NCI-H187 (cell line): ENCODE data around the gene HRH1.
"Not testable (repeated sequence)": the region's sequence is repeated elsewhere in the genome, so short reads cannot be mapped to it uniquely, and the experiment has no call there.

Experiments
- DNase-seq, 2 experiments: peaks; one replicate each; lab custom pipeline; 2025; lab: John Stamatoyannopoulos, UW

The HRH1 gene

DNA sequence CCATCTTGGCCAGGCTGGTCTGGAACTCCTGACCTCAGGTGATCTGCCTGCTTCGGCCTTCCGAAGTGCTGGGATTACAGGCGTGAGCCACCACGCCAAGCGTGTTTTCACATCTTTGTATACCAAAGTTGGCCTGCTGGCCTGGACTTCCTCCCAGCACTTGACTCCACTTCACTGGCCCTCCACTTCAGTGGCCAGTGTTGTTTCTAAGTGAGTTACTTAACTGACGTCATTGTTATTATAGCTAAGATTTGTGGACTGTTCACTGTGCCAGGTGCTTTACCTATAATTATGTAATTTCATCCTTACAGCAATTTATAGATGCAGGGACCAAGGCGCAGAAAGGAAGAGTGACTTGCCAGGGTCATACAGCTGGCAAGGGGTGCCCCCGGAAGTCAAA is 52.0 kb downstream of the HRH1 start:
- no peak for DNase-seq

DNA sequence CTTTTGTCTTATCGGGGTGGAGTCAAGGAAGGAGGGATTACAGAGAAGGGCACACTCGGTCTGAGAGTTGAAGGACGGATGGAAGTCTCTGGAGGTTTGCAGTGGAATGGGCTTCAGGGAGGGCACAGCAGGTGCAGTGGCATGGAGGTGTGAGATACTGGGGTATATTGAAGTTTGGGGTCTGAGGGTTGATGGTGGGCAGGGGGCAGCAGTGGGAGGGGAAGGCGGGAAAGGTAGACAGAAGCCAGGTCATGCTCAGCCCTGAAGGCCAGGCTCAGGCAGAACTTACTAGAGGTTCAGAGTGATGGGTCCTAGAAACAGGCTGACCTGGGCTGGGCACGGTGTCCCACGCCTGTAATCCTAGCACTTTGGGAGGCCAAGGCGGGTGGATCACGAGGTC is 52.7 kb downstream of the HRH1 start:
- no peak for DNase-seq

DNA sequence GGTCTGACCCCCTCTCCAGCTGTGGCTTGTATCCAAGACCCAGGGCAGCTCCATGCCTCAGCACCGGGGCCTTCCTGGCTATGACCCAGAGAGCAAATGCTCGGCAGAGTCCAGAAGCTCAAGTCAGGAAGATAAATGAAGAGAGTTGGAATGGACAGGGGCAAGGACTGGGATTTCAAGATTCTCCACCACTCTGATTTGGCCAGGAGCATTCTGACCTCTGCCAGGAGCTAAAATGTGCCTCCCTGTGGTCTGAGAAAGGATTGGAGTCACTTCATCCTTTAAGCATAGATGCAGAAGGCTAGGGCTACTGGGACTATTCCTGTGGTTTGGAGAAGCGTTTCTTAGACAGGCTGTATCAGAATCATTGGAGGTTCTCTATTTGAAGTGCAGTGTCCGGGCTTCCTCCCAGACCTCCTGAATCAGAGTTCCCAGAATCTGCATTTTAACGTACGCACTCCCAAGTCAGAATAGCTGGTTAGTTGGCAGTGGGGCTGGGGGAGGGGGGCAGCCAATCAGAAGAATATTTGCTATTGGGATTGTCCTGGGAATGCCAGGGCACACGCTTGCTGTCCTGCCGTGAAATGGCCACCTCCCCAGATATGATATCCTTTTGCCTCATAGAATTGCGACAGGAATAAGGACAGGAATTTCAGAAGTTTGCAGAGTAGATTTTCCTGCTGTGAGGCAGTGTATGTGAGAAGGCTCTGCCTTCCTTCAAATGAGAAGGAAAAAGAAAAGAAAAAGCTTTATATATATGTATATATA is 57.4 kb downstream of the HRH1 start:
- DNase-seq = no peak

DNA sequence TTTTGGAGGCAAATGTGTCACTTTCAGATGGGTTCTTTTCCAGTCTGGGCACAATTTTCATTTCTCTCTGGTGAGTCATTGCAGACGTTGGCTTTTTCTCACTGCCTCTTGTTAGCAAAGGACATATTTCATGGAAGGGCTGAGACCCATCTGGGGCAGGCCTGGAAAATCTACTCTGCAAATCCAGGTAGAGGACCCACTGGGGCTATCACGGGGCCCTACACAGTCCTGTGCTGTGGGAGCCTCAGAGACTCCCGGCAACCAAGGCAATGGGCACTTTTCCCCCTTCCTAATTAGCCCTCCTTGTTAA is 58.0 kb downstream of the HRH1 start:
- DNase-seq = no peak

DNA sequence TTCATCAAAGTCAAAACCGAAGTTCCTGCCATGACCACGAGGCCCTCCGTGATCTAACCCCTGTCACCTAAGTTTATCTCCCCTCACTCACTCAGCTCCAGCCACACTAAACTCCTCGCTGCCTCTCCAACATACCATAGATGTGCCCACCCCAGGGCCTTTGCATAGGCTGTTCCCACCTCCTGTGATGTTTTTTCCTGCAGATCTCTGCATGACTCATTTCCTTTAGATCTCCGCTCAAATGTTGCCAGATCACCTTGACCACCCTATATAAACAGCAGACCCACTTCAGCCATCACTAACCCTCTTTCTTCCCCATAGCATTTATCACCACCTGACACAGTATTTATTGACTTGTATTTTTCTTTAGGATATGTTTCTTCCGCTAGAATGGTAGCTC is 58.5 kb downstream of the HRH1 start:
- no peak for DNase-seq

DNA sequence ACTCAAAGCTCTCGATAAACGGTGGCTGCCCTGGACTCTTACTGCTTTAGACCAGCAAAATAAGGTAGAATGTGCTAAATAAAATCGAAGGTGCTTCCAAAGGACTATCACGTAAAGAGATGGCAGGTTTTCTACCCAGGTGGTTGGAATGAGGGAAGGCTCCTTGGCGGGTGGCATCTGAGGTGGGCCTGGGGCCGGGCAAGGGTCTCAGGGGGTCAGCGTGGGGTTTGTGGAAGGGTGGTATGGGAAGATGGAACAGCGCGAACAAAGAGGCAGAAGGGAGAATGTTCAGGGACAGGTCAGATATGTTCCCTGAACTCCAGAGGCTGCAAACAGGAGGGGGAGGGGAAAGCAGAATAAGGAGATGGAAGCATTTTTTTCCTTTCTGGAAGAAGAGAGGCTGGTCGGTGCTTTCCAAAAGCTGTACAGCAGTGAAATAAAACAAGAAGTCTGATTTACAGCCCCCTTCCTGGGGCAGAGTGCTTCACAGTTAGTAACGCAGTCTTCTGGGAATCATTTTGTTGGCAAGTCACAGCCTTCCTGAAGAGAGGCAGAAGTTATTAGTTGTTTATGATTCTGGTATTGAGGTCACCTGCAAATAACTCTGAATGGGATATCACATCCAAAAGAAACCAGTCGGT is 59.6 kb downstream of the HRH1 start:
- DNase-seq = no peak

DNA sequence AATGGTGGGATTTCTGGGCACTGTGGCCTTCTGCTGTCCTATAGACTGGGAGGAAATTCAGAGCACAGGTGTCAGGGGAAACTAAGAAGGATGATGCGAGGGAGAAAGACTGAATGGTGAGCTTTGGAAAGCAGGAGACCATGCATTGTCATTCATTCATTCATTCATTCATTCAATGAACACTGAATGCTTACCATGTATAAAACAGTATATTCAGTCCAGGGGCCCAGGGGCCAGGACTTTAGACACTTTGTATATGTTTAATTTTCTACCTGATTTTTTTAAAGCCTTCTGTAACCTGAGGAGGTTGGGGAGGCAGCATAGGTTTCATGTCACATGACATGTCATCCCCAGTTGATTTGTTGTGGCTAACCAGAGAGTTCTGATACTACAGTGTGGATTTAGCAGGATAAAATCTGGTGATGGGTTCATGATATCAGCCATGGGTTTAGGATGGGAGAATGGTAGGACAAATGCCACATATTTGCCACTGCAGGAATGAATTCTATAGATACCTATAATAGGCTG is 60.2 kb downstream of the HRH1 start:
- no peak for DNase-seq

DNA sequence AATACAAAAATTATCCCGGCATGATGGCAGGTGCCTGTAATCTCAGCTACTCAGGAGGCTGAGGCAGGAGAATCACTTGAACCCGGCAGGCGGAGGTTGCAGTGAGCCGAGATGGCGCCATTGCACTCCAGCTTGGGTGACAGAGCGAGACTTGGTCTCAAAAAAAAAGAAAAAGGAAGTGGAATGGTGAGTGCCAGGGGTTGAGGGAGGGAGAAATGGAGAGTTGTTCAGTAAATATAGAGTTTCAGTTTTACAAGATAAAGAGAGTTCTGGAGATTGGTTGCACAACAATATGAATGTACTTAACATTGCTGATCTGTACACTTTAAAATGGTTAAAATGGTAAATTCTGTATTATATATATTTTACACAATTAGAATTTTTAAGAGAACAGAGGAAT is 63.1 kb downstream of the HRH1 start:
- DNase-seq = not testable (repeated sequence)

DNA sequence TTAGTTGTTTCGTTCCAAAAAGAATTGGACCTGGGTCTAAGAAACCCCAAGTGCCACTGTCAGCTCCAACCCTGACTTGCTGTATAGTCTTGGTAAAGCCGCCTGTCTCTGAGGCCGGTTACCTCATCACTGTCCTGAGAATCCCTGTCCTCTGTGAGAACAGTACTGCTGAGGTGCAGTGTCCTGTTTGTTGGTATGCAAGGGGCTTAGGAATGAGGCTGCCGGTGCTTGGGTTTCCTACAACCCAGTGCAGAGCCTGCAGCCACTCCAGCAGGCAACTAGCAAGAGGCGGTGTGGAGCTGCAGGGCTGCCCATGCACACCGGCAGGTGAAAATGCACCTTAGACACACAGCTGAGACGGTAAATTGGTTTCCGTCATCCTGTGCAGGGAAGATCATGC is 65.9 kb downstream of the HRH1 start:
- DNase-seq = no peak

DNA sequence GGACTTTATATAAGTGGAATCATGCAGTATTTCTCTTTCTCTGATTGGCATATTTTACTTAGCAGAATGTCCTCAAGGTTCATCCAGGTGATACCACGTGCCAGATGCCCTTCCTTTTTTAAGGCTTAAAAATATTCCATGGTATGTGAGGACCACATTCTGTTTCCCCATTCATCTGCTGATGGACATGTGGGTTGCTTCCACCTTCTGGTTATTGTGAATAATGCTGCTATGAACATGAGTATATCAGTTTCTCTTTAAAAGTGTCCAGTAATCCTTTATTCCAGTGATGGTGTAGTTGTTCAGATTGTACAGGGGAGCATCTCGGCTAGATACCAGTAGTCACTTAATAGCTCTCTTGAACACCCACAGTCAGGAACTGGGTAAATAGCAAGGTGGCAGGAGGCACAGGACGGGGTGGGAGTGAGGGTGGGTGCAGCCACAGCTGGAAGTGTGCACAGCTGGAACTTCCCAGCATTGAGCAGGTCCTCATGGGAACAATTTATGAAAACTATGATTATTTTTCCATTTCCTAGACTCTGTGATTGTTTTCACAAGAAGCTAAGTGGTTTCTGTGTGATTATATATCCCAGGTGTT is 67.6 kb downstream of the HRH1 start:
- no peak for DNase-seq

DNA sequence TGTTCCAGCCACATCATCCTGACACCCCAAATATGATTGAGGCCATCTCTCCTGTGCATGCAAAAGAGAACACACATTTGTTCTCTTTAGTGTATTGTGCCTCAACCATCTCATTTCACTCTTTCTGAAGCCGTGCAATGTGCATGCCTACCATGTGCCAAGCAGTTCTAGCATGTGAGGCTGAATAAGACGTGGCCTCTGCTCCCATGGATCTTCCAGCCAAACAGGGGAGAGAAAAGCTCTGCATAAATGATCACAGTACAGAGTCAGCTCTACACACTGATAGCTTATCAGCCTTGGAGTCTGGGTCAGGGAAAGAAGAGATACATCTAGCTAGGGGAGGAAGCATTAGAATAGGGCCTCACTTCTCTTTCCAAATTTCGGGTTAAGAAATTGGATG is 69.7 kb downstream of the HRH1 start:
- DNase-seq = no peak

DNA sequence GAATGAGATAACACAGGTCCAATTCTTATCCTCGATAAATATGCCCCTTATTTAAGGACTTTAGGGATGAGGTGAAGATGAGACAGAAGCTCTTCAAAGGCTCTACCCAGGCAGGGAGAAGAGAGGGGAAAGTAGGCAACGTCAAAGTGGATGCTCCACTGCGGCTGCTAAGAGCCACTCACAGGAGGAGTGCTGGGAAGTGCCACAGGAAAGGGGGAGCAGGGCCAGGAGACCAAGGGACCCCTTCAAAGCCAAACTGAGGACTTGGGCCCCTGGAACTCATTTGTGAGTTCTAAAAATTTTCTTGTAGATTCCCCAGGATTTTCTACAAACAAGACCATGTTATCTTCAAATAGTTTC is 70.6 kb downstream of the HRH1 start:
- DNase-seq = no peak

DNA sequence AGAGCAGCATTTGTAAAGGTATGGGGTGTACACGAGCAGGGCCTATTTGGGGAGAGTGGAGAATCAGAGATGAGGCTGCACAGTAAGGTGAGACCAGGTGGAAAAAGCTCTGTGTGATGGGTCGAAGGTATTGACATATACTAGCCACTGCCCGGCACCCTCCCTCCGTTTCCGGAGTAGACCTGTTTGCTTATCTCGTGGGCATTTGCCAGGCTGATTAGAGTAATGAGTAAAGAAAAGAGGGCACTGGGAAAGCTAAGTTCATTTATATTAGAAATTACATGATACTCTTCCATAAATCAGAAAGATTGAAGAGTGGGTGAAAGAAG is 71.7 kb downstream of the HRH1 start:
- DNase-seq = no peak

DNA sequence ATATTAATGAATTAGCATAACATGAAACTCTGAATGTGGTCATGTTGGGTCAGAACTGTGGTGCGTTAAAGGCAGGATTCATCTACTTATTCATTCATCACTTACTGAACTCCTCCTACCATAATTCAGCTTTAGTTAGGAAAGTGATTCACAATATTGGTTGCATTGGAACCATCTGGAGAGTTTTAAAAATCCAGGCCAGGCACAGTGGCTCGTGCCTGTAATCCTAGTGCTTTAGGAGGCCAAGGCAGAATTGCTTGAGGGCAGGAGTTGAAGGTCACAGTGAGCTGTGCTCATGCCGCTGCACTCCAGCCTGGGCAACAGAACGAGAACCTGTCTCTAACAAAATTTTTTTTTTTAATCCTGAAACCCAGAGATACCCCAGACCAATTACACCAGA is 73.7 kb downstream of the HRH1 start:
- no peak for DNase-seq

DNA sequence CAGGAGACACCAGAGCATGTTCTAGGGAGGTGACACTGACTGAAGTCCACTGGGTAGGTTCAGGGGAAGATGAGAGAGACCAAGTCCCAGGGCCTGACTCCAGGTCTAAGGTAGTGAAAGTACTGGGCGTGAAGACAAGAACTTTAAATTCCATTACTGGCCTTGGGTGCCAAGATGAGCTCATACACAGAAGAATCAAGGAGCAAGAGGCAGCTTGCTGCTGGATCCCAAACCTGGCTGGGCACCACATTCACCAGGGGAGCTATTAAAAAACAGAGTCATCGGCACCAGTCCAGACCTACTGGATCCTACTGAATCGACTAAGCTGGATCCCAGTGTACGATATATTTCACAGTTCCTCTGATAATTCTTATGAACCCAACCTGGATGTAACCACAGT is 75.8 kb downstream of the HRH1 start:
- no peak for DNase-seq

DNA sequence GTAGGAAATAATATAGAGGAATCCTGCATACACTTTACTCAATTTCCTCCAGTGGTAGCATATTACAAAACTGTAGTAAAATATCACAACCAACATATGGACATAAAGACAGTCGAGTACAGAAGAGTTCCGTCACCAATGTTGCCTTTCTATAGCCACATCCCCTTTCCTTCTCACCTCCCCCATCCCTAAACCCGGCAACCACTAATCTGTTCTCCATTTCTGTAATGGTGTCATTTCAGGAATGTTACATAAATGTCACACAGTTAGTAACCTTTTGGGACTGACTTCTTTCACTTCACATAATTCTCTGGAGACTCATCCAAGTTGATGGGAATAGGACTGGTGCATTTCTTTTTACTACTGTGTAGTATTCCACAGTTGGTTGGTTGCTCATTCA is 76.5 kb downstream of the HRH1 start:
- DNase-seq = no peak

DNA sequence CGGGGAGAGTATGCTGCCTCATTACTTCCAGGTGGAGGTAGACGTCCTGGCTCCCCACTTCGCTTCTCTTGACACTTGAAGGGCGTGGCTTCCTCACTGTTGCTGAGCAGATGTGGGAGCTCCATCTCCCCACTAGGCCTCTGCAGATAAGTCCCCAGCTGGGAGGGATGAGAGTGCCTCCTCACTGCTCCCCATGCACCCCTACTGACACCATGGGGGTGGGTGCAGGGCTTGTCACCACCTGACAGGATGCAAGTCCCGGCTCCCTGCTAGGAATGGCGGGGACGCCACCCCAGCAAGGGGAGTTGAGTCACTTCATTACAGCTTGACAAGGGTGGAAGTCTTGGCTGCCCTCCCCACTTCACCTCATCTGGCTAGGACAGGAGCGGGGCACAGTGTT is 81.1 kb downstream of the HRH1 start:
- no peak for DNase-seq

DNA sequence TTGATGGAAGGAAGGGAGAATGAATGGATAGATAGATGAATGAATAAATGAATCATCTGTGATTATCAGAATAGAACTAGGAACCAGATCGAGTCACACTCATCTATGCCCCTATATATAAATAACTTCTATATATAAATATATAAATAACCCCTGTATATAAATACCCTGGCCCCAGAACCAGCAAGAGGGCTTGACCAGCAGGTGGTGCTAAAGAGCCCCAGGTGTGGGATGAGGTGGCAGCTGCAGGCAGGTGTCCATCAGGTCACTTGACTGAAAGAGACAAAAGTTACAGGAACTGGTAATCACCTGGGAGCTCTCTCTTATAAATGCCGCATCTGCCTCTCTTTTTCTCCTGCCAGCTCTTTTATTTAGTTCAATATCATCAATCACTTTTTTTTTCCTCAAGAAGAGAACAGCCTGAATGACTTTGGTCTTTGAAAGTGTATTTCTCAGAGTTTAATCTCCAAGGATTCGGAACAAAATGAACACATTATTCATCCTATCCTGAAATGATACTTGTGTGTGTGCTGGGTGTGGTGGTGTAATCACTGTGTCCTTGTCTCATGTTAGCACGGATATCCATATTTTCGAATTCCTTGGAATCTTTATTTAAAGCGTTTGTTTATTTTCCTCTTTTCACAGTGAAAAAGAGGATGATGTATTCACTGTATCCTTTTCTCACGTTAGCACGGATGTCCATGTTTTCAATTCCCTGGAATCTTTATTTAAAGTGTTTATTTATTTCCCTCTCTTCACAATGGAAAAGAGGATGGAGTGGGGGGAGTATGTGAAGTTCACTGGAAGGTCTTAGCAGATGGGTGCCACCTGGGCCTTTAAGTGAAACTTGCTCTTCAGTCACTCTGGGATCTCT is 82.5 kb downstream of the HRH1 start:
- peak; percentile 38 to 60 for DNase-seq

DNA sequence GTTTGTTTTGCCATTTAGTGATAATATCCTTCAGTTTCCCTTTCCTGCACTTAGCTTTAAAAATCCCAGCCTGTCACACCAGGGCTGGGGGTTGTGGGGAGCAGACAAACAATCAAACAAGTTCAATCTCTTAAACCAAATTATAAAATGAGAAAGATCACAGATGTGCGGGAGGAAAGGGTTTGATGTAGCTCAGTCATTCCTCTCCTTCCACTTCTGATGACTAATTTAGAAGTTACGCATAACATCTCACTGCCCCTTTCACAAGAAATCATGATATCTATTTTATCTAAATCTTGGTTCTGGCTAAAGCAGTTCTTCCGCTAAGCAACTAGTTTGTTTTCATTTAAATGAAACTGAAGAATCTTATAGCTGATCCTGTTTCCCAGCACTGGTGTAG is 83.8 kb downstream of the HRH1 start:
- DNase-seq = no peak

DNA sequence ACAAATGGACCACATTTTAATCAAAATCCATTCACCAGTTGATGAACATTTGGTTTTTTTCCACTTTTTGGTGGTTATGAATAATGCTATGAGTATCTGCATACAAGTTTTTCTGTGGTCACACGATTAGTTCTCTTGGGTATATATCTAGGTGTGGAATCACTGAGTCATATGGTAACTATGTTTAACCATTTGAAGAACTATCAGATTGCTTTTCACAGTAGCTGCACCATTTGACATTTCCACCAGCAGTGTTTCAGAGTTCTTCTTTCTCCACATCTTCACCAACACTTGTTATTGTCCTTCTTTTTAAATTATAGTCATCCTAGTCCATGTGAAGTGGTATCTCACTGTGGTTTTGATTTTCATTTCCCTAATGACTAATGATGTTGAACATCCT is 84.6 kb downstream of the HRH1 start:
- no peak for DNase-seq

DNA sequence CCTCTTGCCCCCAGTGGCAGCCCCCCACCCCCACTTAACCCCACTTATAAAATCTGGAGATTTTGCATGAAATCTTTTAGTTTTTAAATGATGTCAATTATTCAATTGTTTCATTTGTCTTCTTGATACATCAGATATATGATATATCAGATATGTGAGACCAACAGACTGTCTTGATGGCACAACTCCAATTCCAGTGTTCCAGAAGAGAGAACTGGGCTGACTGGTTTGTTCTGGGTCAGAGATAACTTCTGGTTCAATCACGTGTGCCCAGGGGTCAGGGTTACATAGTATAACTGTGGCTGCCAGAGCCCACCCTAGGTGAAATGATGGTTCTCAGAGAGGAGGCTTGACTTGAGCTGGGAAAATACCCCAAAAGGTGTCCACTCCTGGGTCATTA is 85.5 kb downstream of the HRH1 start:
- no peak for DNase-seq

DNA sequence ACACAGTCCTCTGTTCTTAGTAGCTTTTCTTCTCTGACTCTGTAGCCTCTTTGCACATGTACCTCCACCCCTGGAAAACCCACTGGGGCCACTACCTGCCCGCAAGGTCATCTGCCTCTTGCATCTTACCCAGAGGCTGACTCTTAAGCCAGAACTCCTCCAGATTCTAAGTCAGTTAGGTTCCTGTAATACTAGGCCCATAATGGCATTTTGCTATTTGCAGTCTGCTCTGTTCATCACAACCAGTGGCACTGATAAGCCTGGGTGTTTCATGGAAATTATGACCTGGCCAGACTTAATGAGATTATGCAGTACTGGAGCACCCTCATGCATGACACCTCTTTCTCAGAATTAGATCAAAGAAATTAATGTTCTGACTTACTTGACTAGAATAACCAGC is 86.2 kb downstream of the HRH1 start:
- no peak for DNase-seq

DNA sequence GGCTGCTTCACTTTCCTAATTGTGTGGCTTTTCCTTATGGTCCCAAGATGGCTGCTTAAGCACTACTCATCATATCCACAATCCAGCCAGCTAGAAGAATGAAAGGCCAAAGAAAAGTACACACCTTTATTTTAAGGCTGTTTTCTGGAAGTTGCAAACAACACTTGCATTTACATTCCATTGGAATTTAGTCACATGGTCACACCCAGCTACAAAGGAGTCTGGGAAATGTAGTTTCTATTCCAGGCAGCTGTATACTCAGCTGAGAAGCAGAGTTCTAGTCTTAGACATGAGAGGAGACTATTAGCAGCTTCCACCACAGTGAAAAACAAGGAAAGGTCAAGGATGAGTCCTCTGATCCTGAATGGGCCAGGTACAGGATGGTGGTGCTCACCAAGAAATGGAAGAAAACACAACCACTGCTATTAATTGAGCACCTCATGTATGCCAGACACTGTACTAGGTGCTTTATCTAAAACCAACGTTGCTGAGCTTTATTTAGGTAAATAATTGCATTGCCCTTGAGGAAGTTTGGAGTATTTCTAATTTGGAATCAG is 89.9 kb downstream of the HRH1 start:
- DNase-seq = no peak
